Stimulated activated CD4-positive, alpha-beta T cell treated with anti-CD3 and anti-CD28 coated beads, Interleukin-12 subunit alpha, Interleukin-12 subunit beta, amount 100 ng/mL, for 4 hours (primary cell): Measurements from ENCODE around the gene C19orf12.

Experiments used
- DNase-seq: peaks from one replicate; pipeline ENCODE4 v3.0.0-alpha.2; 2020

C19orf12 gene

GRCh38 chr19:29714953-29715700, at the start of gene C19orf12:
C19orf12 (minus strand) TSS chr19:29715261; CDS start chr19:29708413, 6,848 bp downstream.
- peak; percentile 65 for DNase-seq

DNA sequence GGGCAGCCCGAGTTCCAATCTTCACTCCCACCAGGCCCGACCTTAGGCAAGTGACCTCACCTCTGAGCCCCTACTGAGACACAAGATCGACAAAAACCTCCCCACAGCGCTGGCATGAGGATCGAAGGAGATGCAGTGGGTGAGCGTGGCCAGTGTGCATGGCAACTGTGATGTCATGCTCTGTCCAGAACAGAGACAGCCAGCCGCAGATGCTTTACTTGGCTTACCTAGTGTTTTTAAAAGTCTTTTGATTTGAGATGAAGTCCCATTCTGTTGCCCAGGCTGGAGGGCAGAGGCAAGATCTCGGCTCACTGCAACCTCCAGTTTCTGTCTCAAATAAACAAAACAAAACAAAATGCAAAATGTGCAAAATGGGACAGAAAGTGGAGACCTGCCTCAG, 49.3 kb upstream of the C19orf12 start:
- DNase-seq: no peak

DNA sequence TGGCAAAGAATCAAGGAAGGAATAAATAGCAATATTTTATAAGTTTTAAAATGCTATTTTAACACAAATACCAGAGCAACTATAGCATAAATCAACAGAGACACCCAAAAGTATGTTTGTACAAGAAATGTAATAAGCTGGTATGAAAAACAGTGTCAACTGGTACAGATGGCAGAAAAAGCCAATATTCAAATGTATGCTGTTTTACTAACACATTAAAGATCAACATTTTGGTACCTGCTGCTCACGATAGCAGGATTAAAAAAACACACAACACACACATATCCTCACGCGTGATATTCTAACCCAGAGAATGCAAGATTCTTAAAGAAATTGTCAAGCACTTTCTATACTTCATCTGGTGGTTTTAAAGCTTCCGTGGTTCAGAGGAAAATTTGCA, 48.1 kb upstream of the C19orf12 start:
- DNase-seq: no peak

GRCh38 chr19:29761575-29762232, 46.6 kb upstream of the C19orf12 start:
- no peak for DNase-seq

GRCh38 chr19:29760752-29761502, 45.9 kb upstream of the C19orf12 start:
- DNase-seq: no peak

DNA sequence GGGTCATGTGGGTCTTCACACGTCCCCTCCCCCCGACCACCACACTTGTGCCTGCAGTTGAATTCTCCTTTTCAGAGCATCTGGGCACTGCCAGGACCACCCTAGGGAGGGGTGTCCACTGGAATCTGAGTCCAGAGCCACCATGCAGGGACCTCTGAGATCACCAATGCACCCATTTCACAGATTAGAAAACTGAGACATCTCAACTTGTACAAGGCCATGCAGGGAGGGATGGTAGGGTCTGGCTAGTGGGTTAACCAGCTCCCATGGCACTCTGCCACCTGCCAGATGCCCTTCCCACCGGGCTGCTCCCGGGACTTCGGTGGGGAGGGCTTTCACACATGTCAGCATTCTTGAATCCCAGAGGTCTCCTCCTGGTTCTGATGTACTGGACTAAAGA, 44.3 kb upstream of the C19orf12 start:
- DNase-seq: no peak

DNA sequence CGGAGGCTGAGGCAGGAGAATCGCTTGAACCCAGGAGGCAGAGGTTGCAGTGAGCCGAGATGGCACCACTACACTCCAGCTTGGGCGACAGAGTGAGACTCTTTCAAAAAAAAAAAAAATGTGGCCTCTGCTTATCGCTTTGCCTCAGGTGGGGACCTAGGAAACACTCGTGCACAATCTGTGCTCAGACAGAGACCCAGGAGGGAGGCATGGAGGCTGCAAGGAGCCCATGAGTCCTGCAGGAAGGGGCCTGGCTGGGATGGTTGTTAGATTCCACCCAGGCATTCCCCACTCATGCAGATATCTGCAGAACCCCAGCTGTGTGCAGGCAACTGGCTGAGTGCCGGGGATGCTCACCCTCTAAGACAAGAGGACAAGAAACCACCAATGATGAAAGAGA, 43.8 kb upstream of the C19orf12 start:
- no peak for DNase-seq

GRCh38 chr19:29757551-29757950, 42.5 kb upstream of the C19orf12 start:
- DNase-seq: no peak

DNA sequence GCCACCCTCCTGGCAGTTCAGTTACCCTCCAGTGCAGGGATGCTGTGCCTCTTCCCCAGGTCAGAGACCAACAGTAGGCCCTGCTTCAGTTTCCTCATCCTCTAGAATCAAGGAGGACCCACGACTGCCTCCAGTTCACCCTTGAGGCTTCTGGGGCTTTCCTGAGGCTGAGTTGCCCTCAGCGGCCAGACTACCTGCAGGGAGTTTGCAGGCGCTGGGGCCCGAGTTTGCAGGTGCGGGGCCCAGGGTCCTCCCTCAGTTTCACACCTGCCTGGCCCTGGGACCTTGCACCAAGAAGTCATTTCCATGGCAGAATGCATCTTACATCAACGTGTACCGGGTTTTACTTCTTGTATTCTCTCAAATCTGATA, 38.9 kb upstream of the C19orf12 start:
- DNase-seq: no peak

- no peak for DNase-seq
These were observed 38.3 kb upstream of the C19orf12 start for GRCh38 chr19:29753190-29753933.

DNA sequence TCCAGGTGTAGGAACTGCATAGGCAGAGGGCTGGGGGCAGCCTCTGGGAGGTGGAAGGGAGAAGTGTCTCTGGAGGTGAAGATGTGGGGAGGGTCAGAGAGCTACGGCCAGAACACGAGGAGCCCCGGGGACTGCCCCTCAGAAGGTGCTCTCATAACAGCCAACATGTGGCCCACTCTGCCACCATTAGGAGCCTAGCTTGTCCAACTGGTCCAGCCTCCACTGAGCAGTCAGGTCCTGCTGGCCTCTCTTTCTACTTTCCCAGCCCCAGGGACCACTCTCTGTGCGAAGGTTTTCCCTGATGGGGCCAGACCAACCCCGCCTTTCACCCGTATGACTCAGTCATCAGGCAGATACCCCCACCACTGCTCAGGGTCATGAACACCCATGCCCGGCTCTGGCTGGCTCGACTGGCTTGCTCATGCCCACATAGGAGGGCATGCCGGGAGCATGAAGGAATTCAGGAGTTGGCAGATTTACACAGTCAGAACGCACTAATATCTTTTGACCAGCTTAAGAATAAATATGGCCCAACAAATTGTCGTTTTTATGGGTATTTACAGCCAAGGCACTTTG, 37.5 kb upstream of the C19orf12 start:
- no peak for DNase-seq

- no peak for DNase-seq
These were observed 36.9 kb upstream of the C19orf12 start for GRCh38 chr19:29751932-29752331.

- DNase-seq: no peak
These were observed 34.9 kb upstream of the C19orf12 start for GRCh38 chr19:29750001-29750400.

DNA sequence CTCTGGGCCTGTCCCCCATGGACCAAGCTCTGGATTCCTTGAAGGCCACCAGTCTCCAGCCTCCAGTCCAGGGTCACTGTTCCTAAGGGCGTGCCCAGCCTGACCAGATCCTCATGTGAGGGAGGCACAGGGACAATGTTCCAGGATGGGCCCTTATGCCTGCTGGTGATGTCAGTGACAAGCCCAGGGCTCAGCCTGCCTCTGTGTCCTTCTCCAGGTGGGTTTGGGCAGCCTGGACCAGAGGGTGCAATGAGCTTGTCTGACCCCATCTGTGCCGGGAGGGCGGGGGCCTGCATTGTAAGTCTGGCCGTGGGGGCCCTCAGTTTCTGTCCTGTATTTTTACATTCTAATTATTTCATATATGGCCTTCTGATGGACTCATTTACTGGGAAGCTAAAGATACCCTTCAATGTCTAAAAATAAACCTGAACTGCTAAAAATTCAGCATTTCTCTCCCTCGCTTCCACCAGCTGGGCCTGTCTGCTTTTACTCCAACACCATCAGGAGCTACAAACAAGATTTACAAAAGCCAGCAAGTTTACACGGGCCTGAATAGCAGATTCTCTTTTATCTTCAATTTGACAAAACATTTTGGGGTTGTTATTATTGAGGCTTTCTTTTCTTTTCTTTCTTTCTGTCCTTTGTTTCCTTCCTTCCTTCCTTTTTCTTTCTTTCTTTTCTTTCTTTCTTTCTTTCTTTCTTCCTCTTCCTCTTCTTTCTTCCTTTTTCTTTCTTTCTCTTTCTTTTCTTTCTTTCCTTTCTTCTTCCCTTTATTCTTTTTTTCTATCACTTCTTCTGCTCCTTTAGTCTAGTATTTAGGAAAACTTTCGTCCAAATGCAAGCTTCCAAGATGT, 34.2 kb upstream of the C19orf12 start:
- DNase-seq: no peak

- DNase-seq: no peak
These were observed 30.2 kb upstream of the C19orf12 start for GRCh38 chr19:29745253-29745652.

GRCh38 chr19:29743681-29744080, 28.6 kb upstream of the C19orf12 start:
- no peak for DNase-seq

GRCh38 chr19:29741776-29742175, 26.7 kb upstream of the C19orf12 start:
- DNase-seq: no peak

- no peak for DNase-seq
These were observed 26.2 kb upstream of the C19orf12 start for GRCh38 chr19:29741226-29741625.

DNA sequence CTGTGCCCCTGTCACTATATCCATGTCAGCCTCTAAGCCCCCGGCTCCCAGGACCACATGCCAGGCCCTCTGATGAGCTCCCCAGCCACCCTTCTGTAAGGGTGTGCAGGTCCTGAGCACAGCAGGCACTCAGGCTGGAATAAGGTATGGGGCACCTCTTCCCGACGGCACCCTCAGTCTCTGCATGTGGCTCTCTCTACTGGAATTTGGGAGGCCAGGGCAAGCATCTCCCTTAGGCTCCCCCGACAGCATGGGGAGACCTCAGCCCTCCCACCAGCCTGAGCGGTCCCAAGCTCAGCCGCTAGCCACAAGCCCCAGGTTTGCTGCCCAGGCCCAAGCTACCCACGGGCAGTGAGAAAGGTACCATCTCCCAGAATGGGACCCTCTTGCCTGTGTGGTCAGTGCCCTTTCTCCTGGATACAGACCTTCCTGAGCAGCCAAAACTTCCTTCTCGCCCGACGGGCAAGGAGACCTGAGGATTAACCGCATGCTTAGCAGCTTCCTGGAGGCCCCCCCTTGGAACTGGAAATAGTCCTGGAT, 22.5 kb upstream of the C19orf12 start:
- no peak for DNase-seq

GRCh38 chr19:29735829-29736228, 20.8 kb upstream of the C19orf12 start:
- no peak for DNase-seq

GRCh38 chr19:29731331-29731850, 16.3 kb upstream of the C19orf12 start:
- DNase-seq: no peak
